Measurements from ENCODE around the gene OGFR. TPM values are rescaled to one million over a fixed set of nuclear protein-coding genes. Genes with fewer than 3 reads are reported as not detected.

The OGFR gene
- polyA plus RNA-seq, 6 donors from 2014 or later: 20.6 to 74.6 (median 46.0) TPM

DNA sequence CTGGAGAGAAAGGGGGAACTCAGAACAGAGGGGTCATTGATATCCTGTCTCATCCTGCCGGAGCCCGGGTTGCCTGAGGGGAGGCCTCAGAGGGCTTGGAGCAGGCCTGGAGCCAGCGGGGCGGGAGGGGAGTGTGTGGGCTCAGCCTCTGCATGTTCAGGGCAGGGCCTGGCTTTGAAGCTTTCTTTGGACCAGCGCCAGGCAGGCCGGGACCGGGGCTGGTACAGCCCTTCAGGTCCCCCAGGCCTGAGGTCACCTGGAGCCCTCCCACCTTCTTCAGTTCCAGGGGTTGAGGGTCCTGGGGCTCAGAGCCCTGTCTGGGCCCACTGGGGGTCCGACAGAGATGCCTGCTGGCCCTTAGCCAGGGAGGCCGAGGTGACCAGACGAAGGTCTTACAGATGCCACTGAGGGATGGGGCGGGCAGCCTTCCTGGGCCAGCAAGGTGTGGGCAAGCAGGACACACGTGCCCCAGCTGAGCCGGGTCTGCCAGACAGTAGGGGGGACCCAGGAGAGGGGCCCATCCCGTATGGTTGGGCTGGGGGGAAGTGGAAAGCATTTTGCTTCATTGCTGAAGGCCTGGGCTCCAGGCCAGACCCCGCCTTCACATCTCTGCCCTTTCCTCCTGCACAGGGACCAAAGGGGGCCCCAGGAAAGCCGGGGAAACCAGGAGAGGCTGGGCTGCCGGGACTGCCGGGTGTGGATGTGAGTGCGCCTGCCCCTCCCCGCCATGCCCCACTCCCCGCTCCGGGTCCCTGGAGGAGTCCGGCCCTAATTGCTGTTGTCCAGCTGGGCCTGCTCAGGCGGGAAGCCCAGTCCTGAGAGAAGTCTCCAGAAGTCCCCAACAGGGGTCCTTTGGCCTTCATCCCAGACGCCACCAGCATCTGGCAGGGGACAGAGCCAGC lies 14.2 kb downstream of the OGFR start:
- ATAC-seq (ENCODE audit: low read depth in 2 of 2) (no peak), DNase-seq (no peak)
- Mint-ChIP-seq H3K4me1 (peaks cover 6 to 9% (median 6%) of the 10 kb centered on the region in 3 donors), H3K9me3 (no peaks in the 10 kb centered on the region), H3K27me3 (peaks cover 7 to 49% (median 15%) of the 10 kb centered on the region in 3 donors), H3K27ac (no peak overlapping the region), H3K4me3 (peak overlapping the region in 1 of 8 donors; percentile 37), H3K36me3 (no peaks in the 10 kb centered on the region)

DNA sequence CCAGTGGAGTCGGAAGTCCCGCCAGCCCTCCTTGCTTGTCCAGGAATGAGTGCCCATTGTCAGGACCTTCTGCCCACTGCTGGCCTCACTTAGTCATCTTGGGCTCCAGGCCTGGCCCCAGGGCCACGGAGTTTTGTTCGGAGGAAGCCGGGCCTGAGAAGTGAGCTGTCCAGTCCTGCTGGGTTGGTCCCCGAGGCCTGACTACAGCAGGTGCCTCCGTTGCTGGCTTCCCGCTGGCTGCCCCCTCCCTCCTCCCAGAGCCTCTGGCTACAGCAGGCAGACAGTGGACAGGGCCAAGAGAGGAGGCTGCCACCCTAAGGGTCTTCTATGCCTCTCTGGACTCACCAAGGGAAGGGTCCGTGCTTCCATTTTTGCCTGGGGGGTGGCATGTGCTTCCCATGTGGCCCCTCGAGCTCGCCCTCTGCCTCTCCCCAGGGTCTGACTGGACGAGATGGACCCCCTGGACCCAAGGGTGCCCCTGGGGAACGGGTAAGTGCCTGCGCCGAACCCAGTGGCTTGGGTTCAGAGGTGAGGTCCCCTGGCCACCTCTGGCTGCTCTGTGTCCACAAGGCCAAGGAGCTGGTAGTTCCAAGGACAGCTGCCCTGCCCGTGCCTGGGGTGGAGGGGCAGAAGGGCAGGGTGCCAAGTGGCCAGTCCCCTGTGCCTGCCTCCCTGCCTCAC lies 15.0 kb downstream of the OGFR start:
- peaks cover 6 to 11% (median 9%) of the 10 kb centered on the region in 3 donors for H3K4me1 Mint-ChIP-seq
- H3K27me3 Mint-ChIP-seq: peaks cover 7 to 45% (median 12%) of the 10 kb centered on the region in 3 donors
- H3K9me3 Mint-ChIP-seq: no peaks in the 10 kb centered on the region
- peak overlapping the region in 1 of 8 donors; percentile 42 for H3K4me3 Mint-ChIP-seq
- H3K27ac Mint-ChIP-seq: no peak overlapping the region
- ATAC-seq (ENCODE audit: low read depth in 2 of 2) (no peak), DNase-seq (no peak)
- H3K36me3 Mint-ChIP-seq: no peaks in the 10 kb centered on the region

DNA sequence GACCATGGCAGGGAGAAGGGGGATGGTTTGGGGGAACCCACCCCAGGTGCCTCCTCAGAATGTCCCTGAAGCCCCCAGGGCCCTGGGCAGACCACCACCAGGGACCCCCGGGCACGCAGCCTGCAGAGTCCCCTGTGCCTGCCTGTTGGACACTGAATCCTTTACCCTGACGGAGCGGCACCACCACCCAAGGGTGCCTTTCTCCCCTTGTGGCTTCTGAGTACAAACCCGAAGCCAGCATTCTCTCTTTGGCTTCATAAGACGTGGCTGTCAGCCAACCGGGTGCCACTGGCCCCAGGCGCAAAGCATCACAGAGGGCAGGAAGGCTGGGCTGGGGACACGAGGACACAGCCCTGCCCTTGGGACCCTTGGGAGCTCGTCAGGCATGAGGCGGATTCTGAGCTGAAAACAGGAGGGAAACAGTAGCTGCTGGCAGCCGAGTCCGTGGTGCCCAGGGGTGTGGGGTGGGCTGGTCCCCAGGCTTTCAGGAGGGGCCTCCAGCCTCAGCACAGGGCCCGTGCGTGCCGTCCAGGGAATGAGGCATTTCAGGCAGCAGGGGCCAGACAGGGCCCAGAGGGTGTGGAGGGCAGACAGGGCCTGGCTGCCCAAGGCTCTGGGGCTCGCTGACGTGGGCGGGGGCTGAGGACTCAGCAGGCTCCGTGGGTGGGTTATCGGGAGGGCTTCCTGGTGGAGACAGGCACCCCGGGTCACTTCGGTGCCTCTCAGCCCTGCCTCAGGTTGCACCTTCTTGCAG lies 15.8 kb downstream of the OGFR start:
- Mint-ChIP-seq H3K4me1 (peaks cover 2 to 9% (median 9%) of the 10 kb centered on the region in 3 donors), H3K27me3 (peaks cover 5 to 38% (median 5%) of the 10 kb centered on the region in 3 donors), H3K36me3 (no peaks in the 10 kb centered on the region), H3K9me3 (no peaks in the 10 kb centered on the region), H3K4me3 (no peak overlapping the region), H3K27ac (peak overlapping the region in 1 of 6 donors; percentile 37)
- ATAC-seq (ENCODE audit: low read depth in 2 of 2) (no peak), DNase-seq (no peak)

DNA sequence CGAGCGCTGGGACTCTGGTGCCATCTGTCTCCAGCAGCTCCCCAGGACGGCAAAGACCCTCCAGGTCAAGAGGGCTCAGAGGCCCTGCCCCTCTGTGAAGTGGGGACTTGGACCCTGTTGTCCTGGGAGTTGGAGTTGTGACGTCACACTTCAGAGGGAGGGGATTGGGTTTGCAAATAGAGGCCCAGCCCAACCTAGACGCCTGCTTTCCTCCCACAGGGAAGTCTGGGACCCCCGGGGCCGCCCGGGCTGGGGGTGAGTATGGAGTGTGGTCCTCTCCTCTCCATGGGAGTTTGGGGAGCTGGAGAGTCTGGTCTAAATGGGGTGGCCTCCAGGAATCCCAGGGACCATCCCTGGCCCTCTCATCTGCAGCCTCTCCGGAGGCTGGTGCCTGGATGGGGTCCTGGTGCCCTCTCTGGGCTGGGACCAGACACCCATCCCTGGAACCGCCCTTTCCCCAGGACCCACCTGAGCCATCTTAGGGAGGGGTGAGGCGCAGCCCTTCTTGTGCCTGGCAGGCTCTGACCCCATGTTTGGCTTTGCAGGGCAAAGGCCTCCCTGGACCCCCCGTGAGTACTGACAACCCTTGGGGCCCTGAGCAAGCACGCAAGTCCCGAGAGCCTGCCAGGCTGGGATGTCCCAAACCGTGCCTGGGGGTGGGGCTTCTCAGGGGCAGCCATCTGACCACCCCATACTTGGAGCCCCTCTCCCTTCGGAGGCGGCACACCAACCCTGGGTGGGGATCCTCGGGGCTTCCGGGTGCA lies 16.5 kb downstream of the OGFR start:
- Mint-ChIP-seq H3K9me3 (no peaks in the 10 kb centered on the region), H3K4me3 (no peak overlapping the region)

DNA sequence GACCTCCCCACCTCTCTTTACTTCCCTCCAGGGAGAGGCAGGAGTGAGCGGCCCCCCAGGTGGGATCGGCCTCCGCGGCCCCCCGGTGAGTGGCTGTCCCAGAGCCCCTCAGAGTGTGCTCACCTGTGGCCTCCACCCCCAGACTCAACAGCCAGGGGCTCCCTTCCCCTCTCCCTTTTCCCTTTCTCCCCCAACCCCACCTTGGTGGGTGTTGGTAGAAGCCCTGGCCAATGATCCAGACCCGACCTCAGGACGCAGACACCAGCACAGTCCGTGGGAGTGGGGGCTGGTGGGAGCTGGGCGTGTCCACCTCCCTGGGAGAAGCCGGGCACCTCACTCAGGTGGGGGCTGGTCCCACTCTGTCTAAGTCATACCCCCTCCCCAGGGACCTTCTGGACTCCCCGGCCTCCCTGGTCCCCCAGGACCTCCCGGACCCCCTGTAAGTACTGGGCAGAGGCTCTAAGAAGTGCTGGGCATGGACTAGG lies 17.1 kb downstream of the OGFR start:
- no peak overlapping the region for H3K4me3 Mint-ChIP-seq
- H3K27ac Mint-ChIP-seq: no peak overlapping the region
- H3K9me3 Mint-ChIP-seq: no peaks in the 10 kb centered on the region
- H3K4me1 Mint-ChIP-seq: peaks cover 0 to 5% (median 3%) of the 10 kb centered on the region in 3 donors
- no peaks in the 10 kb centered on the region for H3K36me3 Mint-ChIP-seq
- DNase-seq: no peak
- peaks cover 0 to 31% (median 0%) of the 10 kb centered on the region in 3 donors for H3K27me3 Mint-ChIP-seq
- ATAC-seq (ENCODE audit: low read depth in 2 of 2): no peak

More for the DNA sequence above, 16.5 kb downstream of the OGFR start:
- H3K4me1 Mint-ChIP-seq: peaks cover 0 to 5% (median 3%) of the 10 kb centered on the region in 3 donors
- H3K27ac Mint-ChIP-seq: no peak overlapping the region
- peaks cover 0 to 31% (median 0%) of the 10 kb centered on the region in 3 donors for H3K27me3 Mint-ChIP-seq
- no peaks in the 10 kb centered on the region for H3K36me3 Mint-ChIP-seq
- no peak for DNase-seq
- no peak for ATAC-seq (ENCODE audit: low read depth in 2 of 2)

DNA sequence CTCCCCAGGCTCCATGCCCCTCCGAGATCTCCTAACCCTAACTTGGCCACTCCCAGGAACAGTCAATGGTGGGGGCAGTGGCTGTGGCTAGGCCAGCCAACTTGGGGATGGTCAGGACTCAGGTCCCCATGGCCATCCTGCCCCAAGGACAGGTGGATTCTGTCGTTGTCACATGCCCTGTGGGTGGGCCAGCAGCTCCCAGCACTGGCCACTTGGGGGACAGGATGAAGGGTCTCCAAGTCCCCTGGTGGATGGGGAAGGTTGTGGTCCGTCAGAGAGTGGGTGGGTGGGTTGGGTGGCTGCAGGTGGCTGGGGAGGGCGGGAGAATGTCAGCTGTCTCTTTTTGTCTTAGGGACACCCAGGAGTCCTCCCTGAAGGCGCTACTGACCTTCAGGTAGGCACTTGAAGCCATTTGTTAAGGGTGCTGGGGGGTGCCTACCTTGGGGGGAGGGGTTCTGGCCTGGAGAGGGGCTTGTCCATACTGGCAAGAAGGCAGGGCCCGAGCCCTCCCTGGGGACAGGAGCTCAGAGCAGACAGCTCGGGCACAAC lies 17.7 kb downstream of the OGFR start:
- Mint-ChIP-seq H3K4me3 (no peak overlapping the region), H3K9me3 (no peaks in the 10 kb centered on the region), H3K27ac (no peak overlapping the region), H3K4me1 (peaks cover 0 to 5% (median 3%) of the 10 kb centered on the region in 3 donors), H3K27me3 (peaks cover 0 to 31% (median 0%) of the 10 kb centered on the region in 3 donors), H3K36me3 (no peaks in the 10 kb centered on the region)
- no peak for DNase-seq
- no peak for ATAC-seq (ENCODE audit: low read depth in 2 of 2)

DNA sequence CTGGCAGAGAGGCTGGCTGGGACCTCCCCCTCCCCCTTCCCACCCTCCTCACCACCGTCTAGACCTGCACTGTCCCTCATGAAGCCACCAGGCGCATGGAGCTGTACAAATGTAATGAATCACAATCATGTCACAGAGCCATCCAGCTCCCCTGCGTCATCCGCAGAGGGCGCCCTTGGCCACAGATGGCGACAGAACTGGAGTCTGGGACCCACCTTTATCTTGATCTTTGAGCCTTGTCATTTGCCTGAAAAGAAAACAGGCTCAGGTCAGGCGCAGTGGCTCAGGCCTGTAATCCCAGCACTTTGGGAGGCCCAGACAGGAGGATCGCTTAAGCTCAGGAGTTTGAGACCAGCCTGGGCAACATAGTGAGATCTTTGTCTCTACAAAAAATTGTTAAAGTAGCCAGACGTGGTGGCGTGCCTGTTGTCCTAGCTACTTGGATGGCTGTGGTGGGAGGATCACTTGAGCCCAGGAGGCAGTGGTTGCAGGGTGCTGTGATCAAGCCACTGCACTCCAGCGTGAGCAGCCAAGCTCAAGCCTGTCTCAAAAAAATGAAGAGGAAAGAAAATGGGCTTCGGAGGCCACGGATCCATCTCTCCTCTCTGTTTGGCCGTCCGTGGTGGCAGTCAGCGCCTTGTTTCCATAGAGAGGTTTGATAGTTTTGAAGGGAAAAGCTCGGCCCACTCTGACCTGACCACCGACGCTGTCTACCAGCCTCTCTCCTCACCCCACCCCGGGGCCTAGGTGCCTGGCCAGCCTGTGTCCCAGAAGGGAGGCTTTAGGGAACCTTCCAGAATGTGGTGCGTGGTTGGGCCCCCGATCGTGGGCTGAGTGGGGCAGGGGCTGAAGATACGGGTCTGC lies 18.4 kb downstream of the OGFR start:
- peaks cover 0 to 5% (median 3%) of the 10 kb centered on the region in 3 donors for H3K4me1 Mint-ChIP-seq
- H3K27me3 Mint-ChIP-seq: peaks cover 0 to 25% (median 0%) of the 10 kb centered on the region in 3 donors
- no peaks in the 10 kb centered on the region for H3K9me3 Mint-ChIP-seq
- ATAC-seq (ENCODE audit: low read depth in 2 of 2): peak in 1 of 2 donors; percentile 24
- DNase-seq: no peak
- peak overlapping the region in 1 of 8 donors; percentile 65 for H3K4me3 Mint-ChIP-seq
- H3K27ac Mint-ChIP-seq: no peak overlapping the region
- H3K36me3 Mint-ChIP-seq: no peaks in the 10 kb centered on the region

DNA sequence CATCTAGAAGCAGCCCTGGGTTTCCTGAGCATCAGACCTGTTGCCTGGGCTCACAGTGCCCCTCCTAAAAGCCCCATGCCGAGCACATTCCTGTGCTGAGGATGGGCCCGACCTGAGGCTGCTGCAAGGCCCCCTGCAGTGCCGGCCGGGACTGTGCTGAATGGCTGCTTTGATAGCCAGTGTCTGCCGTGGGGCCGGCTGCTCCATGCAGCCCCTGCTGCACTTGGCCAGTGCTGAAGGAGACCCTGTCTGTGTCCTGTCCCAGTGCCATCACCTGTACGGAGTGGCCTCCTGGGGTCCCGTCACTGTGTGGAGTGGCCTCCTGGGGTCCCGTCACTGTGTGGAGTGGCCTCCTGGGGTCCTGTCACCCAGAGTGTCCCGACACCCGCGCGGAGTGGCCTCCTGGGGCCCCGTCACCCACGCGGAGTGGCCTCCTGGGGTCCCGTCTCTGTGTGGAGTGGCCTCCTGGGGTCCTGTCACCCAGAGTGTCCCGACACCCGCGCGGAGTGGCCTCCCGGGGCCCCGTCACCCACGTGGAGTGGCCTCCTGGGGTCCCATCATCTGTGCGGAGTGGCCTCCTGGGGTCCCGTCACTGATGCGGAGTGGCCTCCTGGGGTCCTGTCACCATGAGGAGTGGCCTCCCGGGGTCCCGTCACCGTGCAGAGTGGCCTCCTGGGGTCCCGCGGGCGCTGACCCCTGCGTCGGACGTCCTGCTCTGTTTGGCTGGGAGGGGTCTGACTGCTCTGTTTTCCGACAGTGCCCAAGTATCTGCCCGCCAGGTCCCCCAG lies 19.2 kb downstream of the OGFR start:
- Mint-ChIP-seq H3K27ac (no peak overlapping the region), H3K27me3 (peaks cover 0 to 17% (median 0%) of the 10 kb centered on the region in 3 donors), H3K9me3 (no peaks in the 10 kb centered on the region), H3K4me3 (peak overlapping the region in 1 of 8 donors; percentile 54), H3K4me1 (peaks cover 0 to 5% (median 3%) of the 10 kb centered on the region in 3 donors), H3K36me3 (no peaks in the 10 kb centered on the region)
- DNase-seq (no peak), ATAC-seq (ENCODE audit: low read depth in 2 of 2) (no peak)

DNA sequence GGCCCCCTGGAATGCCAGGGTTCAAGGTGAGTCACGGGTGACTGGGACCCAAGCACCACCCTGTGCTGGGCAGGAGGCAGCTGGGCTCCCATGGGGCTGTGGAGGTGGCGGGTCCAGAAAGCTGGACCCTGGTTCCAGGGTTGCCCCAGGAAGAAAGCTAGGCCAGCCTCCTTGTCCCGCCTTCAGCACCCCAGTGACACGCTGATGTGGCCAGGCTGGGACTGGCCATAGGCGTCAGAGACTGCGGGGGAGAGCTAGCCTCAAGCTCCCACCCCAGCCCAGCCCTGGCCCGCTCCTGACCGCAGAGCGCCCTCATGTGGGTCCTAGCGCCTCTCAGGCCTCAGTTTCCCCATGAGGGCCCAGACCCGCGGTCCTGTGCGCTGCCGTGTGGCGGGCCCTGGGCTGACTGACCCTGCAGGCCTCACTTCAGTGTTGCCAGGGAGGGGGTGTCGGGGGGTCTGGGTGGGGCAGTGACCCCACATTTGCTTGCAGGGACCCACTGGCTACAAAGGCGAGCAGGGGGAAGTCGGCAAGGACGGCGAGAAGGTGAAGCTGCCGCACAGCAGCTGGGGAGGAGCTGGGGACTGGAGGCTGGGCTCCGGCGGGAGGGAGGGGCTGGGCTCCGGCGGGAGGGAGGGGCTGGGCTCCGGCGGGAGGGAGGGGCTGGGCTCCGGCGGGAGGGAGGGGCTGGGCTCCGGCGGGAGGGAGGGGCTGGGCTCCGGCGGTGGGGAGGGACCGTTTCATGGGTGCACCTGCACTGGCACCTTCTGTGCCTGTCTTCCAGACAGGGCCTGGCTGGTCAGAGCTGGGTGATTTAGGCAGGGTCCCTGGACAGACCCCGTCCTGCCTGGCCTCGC lies 20.1 kb downstream of the OGFR start:
- Mint-ChIP-seq H3K9me3 (no peaks in the 10 kb centered on the region), H3K4me3 (peak overlapping the region in 6 of 8 donors; percentile 15 to 72 (median 61)), H3K4me1 (peaks cover 0 to 5% (median 3%) of the 10 kb centered on the region in 3 donors), H3K36me3 (no peaks in the 10 kb centered on the region), H3K27ac (peak overlapping the region in 2 of 6 donors; percentile 47 to 51), H3K27me3 (peaks cover 0 to 9% (median 0%) of the 10 kb centered on the region in 3 donors)
- ATAC-seq (ENCODE audit: low read depth in 2 of 2): peak; percentile 69 to 78
- DNase-seq: no peak

DNA sequence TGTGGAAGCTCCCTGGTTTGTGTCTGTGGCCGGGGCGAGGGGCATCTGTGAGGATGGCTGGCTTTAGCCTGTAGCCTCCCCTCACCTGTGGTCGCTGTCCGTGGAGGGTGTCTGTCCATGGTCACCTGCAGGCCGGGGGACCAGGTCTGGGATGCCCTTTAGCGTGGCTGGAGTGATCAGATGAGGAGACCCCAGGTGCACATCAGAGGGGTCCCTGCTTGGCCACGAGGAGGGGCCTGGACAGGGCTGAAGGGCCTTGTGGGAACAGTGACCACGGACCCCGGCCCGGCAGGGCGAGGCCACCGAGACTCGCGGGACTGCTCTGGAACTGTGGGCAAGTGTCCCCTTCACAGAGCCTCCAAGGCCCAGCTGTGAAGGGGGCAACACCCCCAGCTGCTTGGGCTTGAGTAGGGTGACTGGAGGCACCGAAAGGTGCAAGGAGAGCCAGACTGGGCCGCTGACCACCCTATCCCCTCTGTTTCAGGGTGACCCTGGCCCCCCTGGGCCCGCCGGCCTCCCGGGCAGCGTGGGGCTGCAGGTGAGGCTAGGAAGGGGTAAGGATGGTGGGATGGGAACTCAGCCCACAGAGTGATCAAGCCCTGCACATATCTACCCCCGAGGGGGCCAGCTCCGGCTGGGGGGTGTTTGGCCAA lies 20.8 kb downstream of the OGFR start:
- Mint-ChIP-seq H3K36me3 (no peaks in the 10 kb centered on the region), H3K4me3 (peak overlapping the region in 3 of 8 donors; percentile 15 to 72 (median 25)), H3K27me3 (peaks cover 0 to 2% (median 0%) of the 10 kb centered on the region in 3 donors), H3K9me3 (no peaks in the 10 kb centered on the region), H3K27ac (peak overlapping the region in 1 of 6 donors; percentile 47), H3K4me1 (peaks cover 0 to 5% (median 3%) of the 10 kb centered on the region in 3 donors)
- ATAC-seq (ENCODE audit: low read depth in 2 of 2) (no peak), DNase-seq (no peak)

All from naive B cell (primary cell).